ENCODE data around the gene HOXC9. TPM values are rescaled to one million over a fixed set of nuclear protein-coding genes. Genes with fewer than 3 reads are reported as not detected.

Gene HOXC9
- polyA plus RNA-seq, 1 experiment, result 1.2 TPM

GRCh38 chr12:53993162-53994008, 6.6 kb upstream of the HOXC9 start:
- ChIA-PET POLR2A (no interaction called here), CTCF (interaction anchor here (0.5 to 4.3 kb wide), 6 partner anchors 9 to 250 kb away, joined by 3 to 31 read pairs (median 4); no protein-coding TSS in a partner anchor)
- DNase-seq (ENCODE audit: low read depth), result no peak
- no peaks in the 10 kb centered on the region; the same call in 1 of the 2 replicates for H3K36me3 ChIP-seq (ENCODE audit: control insufficient read depth, insufficient read depth, low read length)
- H3K27me3 ChIP-seq (ENCODE audit: control insufficient read depth, insufficient read depth, low read length), result peaks cover 11% of the 10 kb centered on the region
- no peak overlapping the region for H3K4me3 ChIP-seq (ENCODE audit: low read depth, low read length)
- TF ChIP-seq, protein P1, sequence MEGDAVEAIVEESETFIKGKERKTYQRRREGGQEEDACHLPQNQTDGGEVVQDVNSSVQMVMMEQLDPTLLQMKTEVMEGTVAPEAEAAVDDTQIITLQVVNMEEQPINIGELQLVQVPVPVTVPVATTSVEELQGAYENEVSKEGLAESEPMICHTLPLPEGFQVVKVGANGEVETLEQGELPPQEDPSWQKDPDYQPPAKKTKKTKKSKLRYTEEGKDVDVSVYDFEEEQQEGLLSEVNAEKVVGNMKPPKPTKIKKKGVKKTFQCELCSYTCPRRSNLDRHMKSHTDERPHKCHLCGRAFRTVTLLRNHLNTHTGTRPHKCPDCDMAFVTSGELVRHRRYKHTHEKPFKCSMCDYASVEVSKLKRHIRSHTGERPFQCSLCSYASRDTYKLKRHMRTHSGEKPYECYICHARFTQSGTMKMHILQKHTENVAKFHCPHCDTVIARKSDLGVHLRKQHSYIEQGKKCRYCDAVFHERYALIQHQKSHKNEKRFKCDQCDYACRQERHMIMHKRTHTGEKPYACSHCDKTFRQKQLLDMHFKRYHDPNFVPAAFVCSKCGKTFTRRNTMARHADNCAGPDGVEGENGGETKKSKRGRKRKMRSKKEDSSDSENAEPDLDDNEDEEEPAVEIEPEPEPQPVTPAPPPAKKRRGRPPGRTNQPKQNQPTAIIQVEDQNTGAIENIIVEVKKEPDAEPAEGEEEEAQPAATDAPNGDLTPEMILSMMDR (IDR thresholded peaks at IDR 0.05; ENCODE audit: insufficient read depth, low read depth, low read length), result no peak

- Histone ChIP-seq H3K4me3 (ENCODE audit: low read depth, low read length) (no peak overlapping the region), H3K27me3 (ENCODE audit: control insufficient read depth, insufficient read depth, low read length) (peaks cover 10% of the 10 kb centered on the region), H3K36me3 (ENCODE audit: control insufficient read depth, insufficient read depth, low read length) (no peaks in the 10 kb centered on the region; the same call in 1 of the 2 replicates)
- TF ChIP-seq, protein P1 (IDR thresholded peaks at IDR 0.05; ENCODE audit: insufficient read depth, low read depth, low read length), result no peak
- ChIA-PET POLR2A (no interaction called here), CTCF (interaction anchor here (4.3 kb wide), 1 partner anchor 214 kb away, joined by 31 read pairs; no protein-coding TSS in a partner anchor)
- DNase-seq (ENCODE audit: low read depth), result no peak
These were observed 6.0 kb upstream of the HOXC9 start for GRCh38 chr12:53994009-53994263.

GRCh38 chr12:53994264-53995001, 5.5 kb upstream of the HOXC9 start:
- no peaks in the 10 kb centered on the region; the same call in 1 of the 2 replicates for H3K36me3 ChIP-seq (ENCODE audit: control insufficient read depth, insufficient read depth, low read length)
- ChIA-PET CTCF (no interaction called here), POLR2A (no interaction called here)
- H3K27me3 ChIP-seq (ENCODE audit: control insufficient read depth, insufficient read depth, low read length), result peaks cover 10% of the 10 kb centered on the region
- no peak overlapping the region for H3K4me3 ChIP-seq (ENCODE audit: low read depth, low read length)
- DNase-seq (ENCODE audit: low read depth), result no peak
- TF ChIP-seq, protein P1 (IDR thresholded peaks at IDR 0.05; ENCODE audit: insufficient read depth, low read depth, low read length), result no peak

GRCh38 chr12:53995002-53995377, 5.0 kb upstream of the HOXC9 start:
- no peak for DNase-seq (ENCODE audit: low read depth)
- no peak overlapping the region for H3K4me3 ChIP-seq (ENCODE audit: low read depth, low read length)
- TF ChIP-seq, protein P1 (IDR thresholded peaks at IDR 0.05; ENCODE audit: insufficient read depth, low read depth, low read length), result no peak
- peaks cover 10% of the 10 kb centered on the region for H3K27me3 ChIP-seq (ENCODE audit: control insufficient read depth, insufficient read depth, low read length)
- CTCF ChIA-PET, result no interaction called here
- POLR2A ChIA-PET, result no interaction called here
- no peaks in the 10 kb centered on the region; the same call in 1 of the 2 replicates for H3K36me3 ChIP-seq (ENCODE audit: control insufficient read depth, insufficient read depth, low read length)

Data from BJ (cell line).